GM12878 (cell line): ENCODE data around the gene GABRB2. TPM values are rescaled to one million over a fixed set of nuclear protein-coding genes. Genes with fewer than 3 reads are reported as not detected.

Experiments
- ATAC-seq: fragments of 200-7000 bp; cut with Tn5 transposase; 3 replicates; pipeline ENCODE4 v1.9.1; 2020; ENCODE audit warnings: mild to moderate bottlenecking, moderate library complexity
- BruUV-seq: library from RNA; stranded (reverse); fragments of 400-500 nt; replicated peaks from 2 replicates; lab custom pipeline; 2021; lab: Mats Ljungman, UMichigan
- CTCF ChIA-PET: fragments of 300-600 bp; sonication (Branson Sonifier 250); formaldehyde crosslinking; extraction: SDS; loops from one replicate; lab custom pipeline; 2021; ENCODE audit warnings: inconsistent platforms; lab: Yijun Ruan, JAX
- POLR2A ChIA-PET: fragments of 350-600 bp; formaldehyde crosslinking; extraction: SDS; loops from one replicate; lab custom pipeline; 2021; ENCODE audit warnings: inconsistent platforms; lab: Charles Lee
- RAD21 ChIA-PET: fragments of 300-600 bp; sonication (Branson Sonifier 250); formaldehyde crosslinking; loops from one replicate; lab custom pipeline; 2023; ENCODE audit warnings: antibody characterized with exemption; ENCODE audit not compliant: unreplicated experiment; lab: Charles Lee
- SMC1A ChIA-PET: fragments of 300-600 bp; sonication (Branson Sonifier 250); formaldehyde crosslinking; loops from one replicate; lab custom pipeline; 2023; ENCODE audit not compliant: unreplicated experiment, uncharacterized antibody; lab: Charles Lee
- DNase-seq: peaks from one replicate; pipeline ENCODE4 v3.0.0-alpha.2; 2011; ENCODE audit warnings: low read depth, low spot score
- FAIRE-seq: peaks from 3 replicates; lab custom pipeline; 2011; peaks lifted over from hg19 to GRCh38; lab: Jason Lieb, UNC
- H2AFZ ChIP-seq: 2 replicates; pipeline ENCODE4 v1.6.0; 2011; ENCODE audit warnings: low read depth, low read length, control low read depth; ENCODE audit not compliant: control insufficient read depth
- H3K27ac ChIP-seq: 2 replicates; pipeline ENCODE4 v1.5.1; 2011; ENCODE audit warnings: control low read depth; ENCODE audit not compliant: control insufficient read depth, insufficient read depth
- H3K27me3 ChIP-seq, 2 experiments: replicated peaks in 1 of 2; 2 replicates each; pipeline versions ENCODE4 v1.6.0 to v1.6.1; 2011; ENCODE audit warnings: low read length in 1 of 2; ENCODE audit not compliant: control insufficient read depth in 2 of 2, insufficient read depth in 2 of 2
- H3K36me3 ChIP-seq, 2 experiments: 2 replicates each; pipeline ENCODE4 v1.5.1; 2011; ENCODE audit warnings: low read length in 1 of 2; ENCODE audit not compliant: control insufficient read depth in 2 of 2, insufficient read depth in 2 of 2
- H3K4me1 ChIP-seq: 2 replicates; pipeline ENCODE4 v1.6.1; 2011; ENCODE audit warnings: mild to moderate bottlenecking, low read length, moderate library complexity, mixed read lengths; ENCODE audit not compliant: control insufficient read depth, insufficient read depth
- H3K4me2 ChIP-seq: 2 replicates; pipeline ENCODE4 v1.6.0; 2011; ENCODE audit warnings: control low read depth; ENCODE audit not compliant: control insufficient read depth, insufficient read depth
- H3K4me3 ChIP-seq: fragments of 200-600 bp; sonication (generic); 2 replicates; pipeline ENCODE4 v1.5.1; 2016
- H3K79me2 ChIP-seq: 2 replicates; pipeline ENCODE4 v1.6.0; 2011; ENCODE audit warnings: low read length; ENCODE audit not compliant: control insufficient read depth, insufficient read depth
- H3K9ac ChIP-seq: 2 replicates; pipeline ENCODE4 v1.8.0; 2011; ENCODE audit warnings: low read length, control low read depth, mixed read lengths; ENCODE audit not compliant: control insufficient read depth, insufficient read depth
- H3K9me3 ChIP-seq: replicated peaks from 3 replicates; pipeline ENCODE4 v1.5.1; 2011; ENCODE audit warnings: mild to moderate bottlenecking, low read length; ENCODE audit not compliant: control insufficient read depth, insufficient read depth
- H4K20me1 ChIP-seq: 2 replicates; pipeline ENCODE4 v1.6.0; 2011; ENCODE audit not compliant: control insufficient read depth, insufficient read depth
- BACH1 ChIP-seq: fragments of 450-650 bp; IDR thresholded peaks from 2 replicates; pipeline ENCODE4 v1.6.1; 2017; ENCODE audit warnings: mild to moderate bottlenecking, borderline replicate concordance
- BCL11A ChIP-seq: IDR thresholded peaks from 2 replicates; pipeline ENCODE4 v1.6.1; 2011; ENCODE audit warnings: low read depth, low read length
- BCL3 ChIP-seq: IDR thresholded peaks from 2 replicates; pipeline ENCODE4 v1.6.1; 2011; ENCODE audit warnings: borderline replicate concordance, low read depth, mild to moderate bottlenecking, moderate library complexity, low read length; ENCODE audit not compliant: insufficient read depth, poor library complexity, severe bottlenecking
- BRCA1 ChIP-seq: IDR thresholded peaks from 2 replicates; pipeline ENCODE4 v1.6.1; 2011; ENCODE audit warnings: low read depth, low read length, improper control_type of control experiment
- CREM ChIP-seq: IDR thresholded peaks from 2 replicates; pipeline ENCODE4 v1.6.1; 2014; ENCODE audit warnings: antibody characterized with exemption, low read depth
- EP300 ChIP-seq, 2 experiments: fragments of 150-350 bp in 1 of 2; IDR thresholded peaks; 2 replicates each; pipeline ENCODE4 v1.6.1; 2011 to 2012; ENCODE audit warnings: low read depth in 2 of 2, low read length in 2 of 2, borderline replicate concordance in 1 of 2, improper control_type of control experiment in 1 of 2, inconsistent platforms in 1 of 2; ENCODE audit not compliant: control insufficient read depth in 1 of 2
- FOXM1 ChIP-seq: IDR thresholded peaks from 2 replicates; pipeline ENCODE4 v1.6.1; 2012; ENCODE audit warnings: low read depth, mild to moderate bottlenecking, inconsistent platforms, low read length, moderate library complexity
- GABPA ChIP-seq: IDR thresholded peaks from 2 replicates; pipeline ENCODE4 v1.6.1; 2014; ENCODE audit warnings: antibody characterized with exemption, low read depth, mild to moderate bottlenecking, inconsistent platforms
- IKZF2 ChIP-seq, 2 experiments: fragments of 450-650 bp; IDR thresholded peaks; 2 replicates each; pipeline ENCODE4 v1.6.1; 2017; ENCODE audit warnings: mild to moderate bottlenecking in 2 of 2, moderate library complexity in 2 of 2
- IRF4 ChIP-seq: IDR thresholded peaks from 2 replicates; pipeline ENCODE4 v1.6.1; 2011; ENCODE audit warnings: low read depth, low read length
- JUNB ChIP-seq: IDR thresholded peaks from 2 replicates; pipeline ENCODE4 v1.6.1; 2016; ENCODE audit warnings: antibody characterized with exemption, mild to moderate bottlenecking
- LARP7 ChIP-seq: fragments of 450-650 bp; IDR thresholded peaks from 2 replicates; pipeline ENCODE4 v1.6.1; 2017; ENCODE audit warnings: mild to moderate bottlenecking
- MEF2B ChIP-seq: fragments of 450-650 bp; IDR thresholded peaks from 2 replicates; pipeline ENCODE4 v1.6.1; 2018; ENCODE audit warnings: mild to moderate bottlenecking, moderate library complexity; ENCODE audit not compliant: partially characterized antibody, poor library complexity, severe bottlenecking
- MTA2 ChIP-seq: fragments of 450-650 bp; IDR thresholded peaks from 2 replicates; pipeline ENCODE4 v1.6.1; 2016; ENCODE audit warnings: low read depth, mild to moderate bottlenecking, moderate library complexity
- NFIC ChIP-seq: IDR thresholded peaks from 2 replicates; pipeline ENCODE4 v1.6.1; 2012; ENCODE audit warnings: low read depth, mild to moderate bottlenecking, inconsistent platforms, low read length, moderate library complexity
- PAX5 ChIP-seq: IDR thresholded peaks from 2 replicates; pipeline ENCODE4 v1.6.1; 2011; ENCODE audit warnings: low read depth, low read length, borderline replicate concordance
- POU2F2 ChIP-seq: IDR thresholded peaks from 3 replicates; pipeline ENCODE4 v1.6.1; 2011; ENCODE audit warnings: low read depth, mild to moderate bottlenecking, low read length, borderline replicate concordance
- RELB ChIP-seq: fragments of 450-650 bp; IDR thresholded peaks from 2 replicates; pipeline ENCODE4 v1.6.1; 2017; ENCODE audit warnings: low read depth, mild to moderate bottlenecking, moderate library complexity
- RUNX3 ChIP-seq: IDR thresholded peaks from 2 replicates; pipeline ENCODE4 v1.6.1; 2012; ENCODE audit warnings: low read length, inconsistent platforms
- SMAD1 ChIP-seq: fragments of 450-650 bp; IDR thresholded peaks from 2 replicates; pipeline ENCODE4 v1.6.1; 2018; ENCODE audit warnings: mild to moderate bottlenecking, low read depth; ENCODE audit not compliant: partially characterized antibody
- SUZ12 ChIP-seq: fragments of 200-600 bp; sonication (generic); IDR thresholded peaks from one replicate; pipeline ENCODE4 v1.6.1; 2018; ENCODE audit warnings: antibody characterized with exemption, mild to moderate bottlenecking; ENCODE audit not compliant: unreplicated experiment
- TCF12 ChIP-seq: IDR thresholded peaks from 2 replicates; pipeline ENCODE4 v1.6.1; 2011; ENCODE audit warnings: low read depth, mild to moderate bottlenecking, low read length
- ZNF24 ChIP-seq: fragments of 450-650 bp; IDR thresholded peaks from 2 replicates; pipeline ENCODE4 v1.6.1; 2017; ENCODE audit warnings: antibody characterized with exemption, mild to moderate bottlenecking
- WGBS: methylation state at CpG from one replicate; pipeline ENCODE4 v1.1.6; 2016; ENCODE audit warnings: low lambda C conversion rate; ENCODE audit not compliant: insufficient replicate concordance, insufficient coverage; ENCODE audit errors: missing lambda C conversion rate; 5-methylcytosine and 5-hydroxymethylcytosine counted together
- in situ Hi-C: fragments of 300-500 bp; cut with MboI; formaldehyde crosslinking; loops from 9 replicates; pipeline ENCODE4 v1.14.3; 2018; ENCODE audit warnings: mixed read lengths
- intact Hi-C: fragments of 100-400 bp; cut with micrococcal nuclease; formaldehyde crosslinking; loops from one replicate; pipeline ENCODE4 v1.14.2; 2022; ENCODE audit not compliant: unreplicated experiment
- polyA plus RNA-seq, 11 experiments: library from polyadenylated mRNA; depleted of rRNA in 4 of 11; unstranded in 6 of 11; stranded (reverse) in 5 of 11; fragments of >200 nt; fragmentation: Nextera tagmentation in 4 of 11; fragmentation: Illumina TruSeq in 1 of 11; extraction: Ambion mirVana in 4 of 11; extraction: Trizol in 1 of 11; gene quantifications; 1 replicate in 1 of 11; 2 replicates in 10 of 11; pipeline versions ENCODE4 v1.2.1 to v1.2.3, GENCODE V29; 2011 to 2016; ENCODE audit warnings: inconsistent platforms in 2 of 11, missing spikeins in 2 of 11, low read depth in 1 of 11
- total RNA-seq, 4 experiments: library from RNA; depleted of rRNA in 3 of 4; stranded (reverse); fragments of >200 nt in 3 of 4; fragmentation: Illumina TruSeq in 1 of 4; extraction: Trizol in 1 of 4; gene quantifications; 2 replicates each; pipeline versions ENCODE4 v1.2.1 to v1.2.3, GENCODE V29; 2013 to 2021

The GABRB2 gene
- total and polyA plus RNA-seq, 10 of the 15 experiments (the other 5 are each of a cell fraction or from before 2014, with no cell fraction given) = 0.12 to 0.85 (median 0.43) TPM

- H3K9me3 ChIP-seq = no peaks in the 10 kb centered on the region; the same call in 2 of the 3 replicates
- no peaks in the 10 kb centered on the region for H4K20me1 ChIP-seq
- ChIA-PET CTCF (no interaction called here), POLR2A (no interaction called here), RAD21 (no interaction called here), SMC1A (no interaction called here)
- H3K27ac ChIP-seq = peak overlapping the region; percentile 34; the same call in 1 of the 2 replicates
- BruUV-seq = no TSS peak
- in situ Hi-C loops = no loop called here
- H3K4me1 ChIP-seq = no peaks in the 10 kb centered on the region
- intact Hi-C loops = loop anchor here (2.0 kb wide), 1 partner anchor 62 kb away; no protein-coding TSS in a partner anchor
- H3K36me3 ChIP-seq = no peaks in the 10 kb centered on the region
- no peak for FAIRE-seq
- 0% methylated on average over 2 of the region's 2 CpGs for WGBS
- H2AFZ ChIP-seq = peak overlapping the region; percentile 47
- peak; percentile 79 for ATAC-seq
- peak; percentile 42 for DNase-seq
- no peaks in the 10 kb centered on the region for H3K27me3 ChIP-seq
- no peak overlapping the region for H3K9ac ChIP-seq
- no peaks in the 10 kb centered on the region for H3K79me2 ChIP-seq
- H3K4me3 ChIP-seq = no peak overlapping the region
- no peak overlapping the region for H3K4me2 ChIP-seq
- peak; percentile 68 for TF ChIP-seq BCL11A
- peak; percentile 82; the same call in 1 of the 2 replicates for TF ChIP-seq NFIC
- TF ChIP-seq MEF2B = peak; percentile 86
- TF ChIP-seq PAX5 = 0 out of 2 replicates have a peak, but pooled peaks have one; percentile 39
- TF ChIP-seq RELB = peak; percentile 78
- no peak for TF ChIP-seq SMAD1
- peak in 1 of 2 experiments; percentile 44; a peak in 3 of 4 replicates for TF ChIP-seq IKZF2 (IDR thresholded peaks at IDR 0.05)
- peak; percentile 56 for TF ChIP-seq MTA2
- peak; percentile 88; the same call in 1 of the 2 replicates for TF ChIP-seq FOXM1
- TF ChIP-seq GABPA = 0 out of 2 replicates have a peak, but pooled peaks have one; percentile 2
- peak; percentile 76 for TF ChIP-seq RUNX3
- TF ChIP-seq BRCA1 = no peak
- TF ChIP-seq POU2F2 = peak; percentile 69; the same call in 1 of the 3 replicates
- TF ChIP-seq SUZ12 = no peak
- TF ChIP-seq LARP7 = no peak
- TF ChIP-seq IRF4 = 0 out of 2 replicates have a peak, but pooled peaks have one; percentile 31
- TF ChIP-seq EP300 (IDR thresholded peaks at IDR 0.05; ENCODE audit: borderline replicate concordance in 1 of 2, control insufficient read depth in 1 of 2, low read depth in 2 of 2, low read length in 2 of 2) = peak in 1 of 2 experiments; percentile 48; a peak in 1 of 4 replicates
- peak; percentile 36; the same call in 1 of the 2 replicates for TF ChIP-seq TCF12
- peak; percentile 76 for TF ChIP-seq JUNB
- 0 out of 2 replicates have a peak, but pooled peaks have one; percentile 10 for TF ChIP-seq ZNF24
- no peak for TF ChIP-seq BACH1
- TF ChIP-seq CREM = 0 out of 2 replicates have a peak, but pooled peaks have one; percentile 51
- TF ChIP-seq BCL3 = peak; percentile 83
Observed at GRCh38 chr5:161372682-161373344, 173.7 kb downstream of the GABRB2 start.
